HPDE6-E6E7 (cell line): ENCODE measurements around the gene PGAP3.

Source experiments
- DNase-seq: peaks from one replicate; pipeline ENCODE4 v3.0.0; 2011; ENCODE audit warnings: missing footprints; ENCODE audit errors: extremely low spot score

PGAP3 gene

DNA sequence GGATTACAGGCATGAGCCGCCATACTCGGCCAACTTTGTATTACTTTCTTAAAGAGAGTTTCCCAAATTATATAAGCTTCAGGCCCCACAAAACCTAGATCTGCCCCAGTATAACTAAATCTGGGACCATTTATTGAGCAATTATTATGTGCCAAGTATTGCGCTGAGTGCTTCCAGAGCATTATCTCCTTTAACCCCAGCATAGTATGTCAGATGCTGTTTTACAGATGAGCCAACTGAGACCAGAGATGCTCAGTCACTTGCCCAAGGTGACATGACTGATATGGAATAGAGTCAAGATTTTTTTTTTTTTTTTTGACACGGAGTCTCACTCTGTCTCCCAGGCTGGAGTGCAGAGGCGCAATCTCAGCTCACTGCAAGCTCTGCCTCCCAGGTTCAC lies 10.1 kb upstream of the PGAP3 start:
- DNase-seq, result no peak

DNA sequence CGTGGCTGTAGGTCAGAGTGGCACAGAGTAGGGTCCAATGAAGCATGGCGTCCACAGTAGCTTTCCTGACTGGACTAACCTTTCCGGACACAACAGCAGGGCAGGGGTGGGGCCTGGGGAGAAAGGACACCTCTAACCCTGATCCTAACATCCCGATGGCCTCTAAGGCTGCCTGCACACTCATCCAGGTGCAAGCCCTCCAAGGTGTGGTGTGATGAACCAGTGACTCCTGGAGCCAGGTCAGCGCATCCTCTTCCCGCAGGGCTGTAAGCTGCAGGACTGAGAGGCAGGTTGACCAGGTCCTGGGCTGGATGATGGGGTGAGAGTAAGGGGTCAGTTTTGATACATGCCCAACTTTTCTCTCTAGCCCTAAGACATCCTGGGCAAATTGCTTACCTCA lies 8.9 kb upstream of the PGAP3 start:
- no peak for DNase-seq

- no peak for DNase-seq
Measured at GRCh38 chr17:39695089-39695474, 7.2 kb upstream of the PGAP3 start.

- no peak for DNase-seq
Measured at GRCh38 chr17:39694593-39694992, 6.7 kb upstream of the PGAP3 start.

- no peak for DNase-seq
Measured at GRCh38 chr17:39688945-39689344, 1.1 kb upstream of the PGAP3 start.

DNA sequence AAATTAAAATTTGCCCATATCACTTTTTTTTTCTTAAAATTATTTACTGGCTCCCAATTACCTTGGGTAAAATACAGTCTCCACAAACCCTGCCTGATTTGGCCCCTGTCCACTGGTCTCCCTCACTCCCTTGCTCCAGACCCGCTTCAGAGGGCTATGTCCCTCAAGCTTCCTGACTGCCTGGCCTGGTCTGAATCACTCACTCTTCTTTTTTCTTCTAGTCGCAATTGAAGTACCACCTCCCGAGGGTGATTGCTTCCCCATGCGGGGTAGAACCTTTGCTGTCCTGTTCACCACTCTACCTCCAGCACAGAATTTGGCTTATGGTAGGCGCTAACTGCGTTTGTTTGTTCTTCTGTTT lies 598 bp upstream of the PGAP3 start:
- no peak for DNase-seq

GRCh38 chr17:39687101-39687545 lies 734 bp downstream of the PGAP3 start:
- DNase-seq, result no peak

- no peak for DNase-seq
Measured at GRCh38 chr17:39684369-39685192, 3.3 kb downstream of the PGAP3 start.

DNA sequence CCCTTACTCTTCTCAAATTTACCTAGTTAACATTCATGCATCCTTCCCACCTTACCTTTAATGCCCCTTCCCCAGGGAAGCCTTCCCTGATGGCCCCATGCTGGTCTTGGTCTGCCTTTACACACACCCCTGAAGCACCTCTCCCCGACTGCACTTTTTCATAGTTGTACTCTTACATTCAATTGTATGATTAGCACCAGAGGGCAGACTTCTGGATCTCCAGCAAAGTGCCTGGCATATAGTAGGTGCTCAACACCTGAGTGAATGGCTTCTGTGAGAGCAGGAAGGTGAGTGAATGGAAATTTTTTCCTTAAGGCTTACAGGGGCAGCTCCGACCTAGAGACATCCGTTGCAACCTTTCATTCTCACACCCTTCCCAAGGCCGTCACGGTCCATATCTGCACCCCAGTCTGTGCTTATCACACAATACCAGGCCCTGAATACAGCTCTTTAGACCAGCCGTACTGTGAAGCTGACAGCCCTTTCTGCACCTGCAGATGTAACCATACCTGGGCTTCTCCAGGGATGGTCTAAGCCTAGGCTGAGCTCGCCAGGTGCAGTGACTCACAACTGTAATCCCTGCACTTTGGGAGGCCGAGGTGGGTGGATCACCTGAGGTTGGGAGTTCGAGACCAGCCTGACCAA lies 4.4 kb downstream of the PGAP3 start:
- DNase-seq, result no peak

DNA sequence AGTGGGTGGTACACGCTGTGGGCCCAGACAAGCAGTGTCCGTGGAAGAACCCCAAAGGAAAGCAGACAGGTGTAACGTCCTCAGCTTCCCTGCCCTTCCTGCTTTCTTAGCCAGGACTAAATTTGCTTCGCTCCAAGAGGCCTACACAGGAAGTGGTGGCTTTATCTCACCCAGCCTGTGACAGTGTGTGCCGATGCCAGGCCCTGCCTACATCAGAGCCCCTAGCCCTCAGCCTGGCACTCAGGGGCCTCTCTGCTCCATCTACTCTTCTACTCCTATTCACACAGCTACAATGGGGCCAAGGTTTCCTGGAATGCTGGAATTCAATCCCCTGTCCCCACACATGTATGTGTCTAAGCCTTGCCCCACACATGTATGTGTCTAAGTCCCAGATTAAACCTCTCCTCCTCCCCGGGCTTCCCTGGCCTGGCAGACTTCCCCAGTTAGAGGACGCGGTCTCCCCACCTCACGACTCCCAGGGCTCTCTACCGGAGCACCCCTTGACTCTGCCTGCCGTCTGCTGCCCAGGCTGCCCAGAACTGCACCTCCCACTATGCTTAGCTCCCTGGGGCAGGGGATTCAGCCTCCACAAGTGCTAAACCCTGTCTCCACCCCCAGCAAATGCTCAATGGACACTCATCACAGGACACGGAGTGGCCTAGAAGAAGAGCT lies 8.2 kb downstream of the PGAP3 start:
- no peak for DNase-seq

DNA sequence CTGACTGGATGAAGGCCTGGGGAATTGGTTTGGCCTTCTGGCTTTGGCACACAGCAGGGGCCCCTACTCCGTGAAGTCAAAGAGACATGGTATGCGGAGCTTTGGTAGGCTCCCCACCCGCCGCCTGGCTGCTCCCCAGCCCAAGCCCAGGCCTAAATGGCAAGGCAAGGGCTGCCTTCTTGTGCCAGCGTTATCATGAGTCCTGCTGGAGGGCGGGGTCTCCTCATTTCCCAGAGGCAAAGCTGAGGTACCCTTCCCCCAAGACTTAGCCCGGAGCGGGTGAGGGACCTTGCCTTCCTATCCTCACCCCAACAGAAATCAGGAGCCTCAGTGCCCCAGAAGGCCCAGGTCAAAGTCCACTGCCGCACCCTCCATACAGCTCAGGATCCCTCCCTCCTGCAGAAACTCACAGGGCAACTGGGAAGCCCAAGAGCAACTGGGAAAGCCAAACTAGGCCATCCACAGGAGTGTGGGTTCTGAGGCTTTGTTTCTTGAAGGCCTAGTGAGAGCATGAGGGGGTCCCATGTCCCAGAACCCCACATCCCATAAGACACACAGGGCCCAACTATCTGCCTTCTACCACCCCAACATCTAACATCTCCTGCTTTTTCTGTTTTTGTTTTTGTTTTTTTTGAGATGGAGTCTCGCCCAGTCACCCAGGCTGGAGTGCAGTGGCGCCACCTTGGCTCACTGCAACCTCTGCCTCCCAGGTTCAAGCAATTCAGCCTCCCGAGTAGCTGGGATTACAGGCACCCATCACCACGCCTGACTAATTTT lies 9.3 kb downstream of the PGAP3 start:
- DNase-seq, result no peak

- no peak for DNase-seq
Measured at GRCh38 chr17:39677542-39678339, 10.1 kb downstream of the PGAP3 start.

- no peak for DNase-seq
Measured at GRCh38 chr17:39677072-39677471, 10.8 kb downstream of the PGAP3 start.

DNA sequence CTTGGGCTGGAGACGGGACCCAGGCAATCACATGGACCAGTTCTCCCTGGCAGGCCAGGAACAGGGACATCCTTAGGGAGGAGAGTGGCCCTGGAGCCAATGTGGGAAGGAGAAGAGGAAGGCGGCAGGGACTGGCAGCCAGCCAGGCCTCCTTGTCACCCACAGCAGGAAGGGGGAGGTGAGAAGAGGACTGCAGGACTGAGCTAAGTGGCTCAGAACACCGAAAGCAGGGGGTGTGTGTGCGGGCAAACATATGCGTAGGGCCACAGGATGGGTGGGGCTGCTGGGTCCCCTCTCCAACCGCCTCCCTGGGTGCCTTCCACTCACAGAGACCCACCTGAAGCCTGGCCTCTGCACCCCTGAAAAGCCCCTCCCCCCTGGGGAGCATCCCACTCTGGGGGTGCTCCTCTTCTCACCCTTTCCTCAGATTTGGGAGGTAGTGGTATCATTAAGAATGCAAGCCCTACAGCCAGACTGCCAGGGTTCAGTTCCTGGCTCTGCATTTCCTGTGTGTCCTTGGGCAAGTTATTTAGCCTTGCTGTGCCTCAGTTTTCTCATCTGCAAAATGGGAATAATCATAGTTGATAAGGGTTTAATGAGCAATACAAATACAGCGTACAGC lies 11.5 kb downstream of the PGAP3 start:
- no peak for DNase-seq

GRCh38 chr17:39675390-39676082 lies 12.3 kb downstream of the PGAP3 start:
- no peak for DNase-seq

- DNase-seq, result peak; percentile 41
Measured at GRCh38 chr17:39674702-39675389, 13.0 kb downstream of the PGAP3 start.

- DNase-seq, result no peak
Measured at GRCh38 chr17:39674179-39674578, 13.7 kb downstream of the PGAP3 start.

GRCh38 chr17:39673335-39674081 lies 14.3 kb downstream of the PGAP3 start:
- DNase-seq, result no peak
